Measurements from ENCODE around the gene SOX15.
A peak's percentile ranks its signal among the peaks of the same experiment; 100 is the strongest.
"Not testable (repeated sequence)": the region's sequence is repeated elsewhere in the genome, so short reads cannot be mapped to it uniquely, and the experiment has no call there.

SOX15 gene

DNA sequence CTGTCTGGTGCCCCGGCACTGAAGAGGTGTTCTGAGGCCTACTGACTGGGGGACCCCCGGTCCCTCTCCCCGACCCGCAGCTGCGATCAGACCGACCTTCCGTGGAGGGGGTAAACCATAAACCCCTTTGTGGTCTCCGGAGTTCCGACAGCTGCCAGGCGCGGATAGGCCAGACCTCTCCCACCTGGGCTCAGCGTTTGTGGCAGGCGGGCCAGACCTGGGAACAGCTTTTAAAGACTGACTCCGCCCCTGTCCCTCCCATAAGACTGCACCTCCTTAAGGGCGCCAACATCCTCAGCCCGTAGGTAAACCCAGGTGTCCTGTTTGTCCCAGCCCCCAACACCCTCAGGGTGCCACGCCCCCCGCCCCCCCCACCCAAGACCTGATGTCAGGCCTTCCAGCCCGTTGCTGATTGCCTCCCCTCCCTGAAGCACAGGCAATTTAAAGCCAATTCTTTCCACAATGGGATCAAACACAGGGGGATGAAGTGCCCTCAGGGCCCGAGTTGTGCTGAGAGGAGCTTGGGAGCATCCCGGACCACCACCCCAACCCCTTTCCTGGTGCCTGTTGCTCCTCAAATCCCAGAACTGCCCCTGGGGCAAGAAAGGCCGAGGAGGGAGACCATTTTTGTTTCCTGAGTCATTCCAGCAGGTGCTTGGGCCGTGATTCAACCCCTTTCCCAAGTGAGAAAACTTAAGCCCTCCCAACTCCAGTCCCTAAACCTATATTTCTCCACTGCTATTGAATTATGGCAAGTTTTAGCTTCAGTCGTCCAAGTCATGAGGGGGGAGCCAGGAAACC, at the start of gene SOX15:
TSS of gene SOX15 (minus strand) at position 204 of the 801 bp plus-strand sequence. CDS start 418 bp downstream, outside the sequence.
- Mint-ChIP-seq H3K36me3 (peaks cover 73% of the 10 kb centered on the region), H3K27ac (peak within 1 kb of the TSS; percentile 82), H3K4me1 (peaks cover 13% of the 10 kb centered on the region), H3K9me3 (no peaks in the 10 kb centered on the region), H3K4me3 (no peak within 1 kb of the TSS)
- ATAC-seq (no peak), DNase-seq (ENCODE audit: low spot score in 2 of 2) (peak in 1 of 2 donors; percentile 51)

DNA sequence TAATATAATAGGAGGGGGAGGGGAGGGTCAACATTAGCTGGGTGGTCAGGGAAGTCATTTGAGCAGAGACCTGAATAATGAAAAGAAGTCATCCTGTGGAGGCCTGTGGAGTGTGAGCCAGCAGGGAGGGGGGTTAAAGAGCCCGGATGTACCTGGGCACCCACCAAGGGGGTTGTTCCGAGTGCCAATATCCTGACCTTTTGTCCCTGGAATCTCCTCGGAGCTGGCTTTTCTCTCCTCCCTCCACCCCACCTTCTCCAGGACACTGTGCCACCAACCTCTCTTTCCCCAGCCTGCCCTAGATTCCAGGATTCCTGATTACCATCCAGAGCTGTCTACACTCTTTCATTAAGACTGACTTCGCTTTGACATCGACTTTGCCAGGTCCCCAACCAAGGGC, 46.3 kb upstream of the SOX15 start:
- ATAC-seq (no peak), DNase-seq (ENCODE audit: low spot score in 2 of 2) (no peak)
- no peaks in the 10 kb centered on the region for H3K9me3 Mint-ChIP-seq
- no peaks in the 10 kb centered on the region for H3K4me1 Mint-ChIP-seq
- peak overlapping the region; percentile 24 for H3K27ac Mint-ChIP-seq
- H3K36me3 Mint-ChIP-seq, result no peaks in the 10 kb centered on the region
- no peak overlapping the region for H3K4me3 Mint-ChIP-seq

DNA sequence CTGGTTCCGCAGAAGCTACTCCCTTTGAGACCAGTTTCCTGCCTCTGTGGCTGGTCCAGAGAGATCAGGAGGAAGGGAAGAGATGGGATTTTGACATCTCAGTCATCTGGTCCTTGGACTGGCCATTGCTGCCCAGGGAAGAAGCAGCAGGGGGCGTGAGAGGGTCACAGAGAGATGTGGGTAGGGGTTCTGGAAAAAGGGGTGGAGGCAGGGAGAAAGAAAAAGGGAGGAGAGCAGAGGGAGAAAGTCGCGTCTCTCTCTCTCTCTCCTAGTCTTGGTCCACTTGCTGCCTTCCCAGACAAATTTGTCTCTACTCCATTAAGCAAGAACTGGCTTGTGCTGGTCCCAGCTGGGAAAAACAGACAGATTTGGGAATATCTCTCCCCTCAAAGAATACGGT, 44.5 kb upstream of the SOX15 start:
- Mint-ChIP-seq H3K4me1 (no peaks in the 10 kb centered on the region), H3K9me3 (no peaks in the 10 kb centered on the region), H3K36me3 (no peaks in the 10 kb centered on the region), H3K27ac (no peak overlapping the region), H3K4me3 (no peak overlapping the region)
- no peak for DNase-seq (ENCODE audit: low spot score in 2 of 2)
- ATAC-seq, result no peak

DNA sequence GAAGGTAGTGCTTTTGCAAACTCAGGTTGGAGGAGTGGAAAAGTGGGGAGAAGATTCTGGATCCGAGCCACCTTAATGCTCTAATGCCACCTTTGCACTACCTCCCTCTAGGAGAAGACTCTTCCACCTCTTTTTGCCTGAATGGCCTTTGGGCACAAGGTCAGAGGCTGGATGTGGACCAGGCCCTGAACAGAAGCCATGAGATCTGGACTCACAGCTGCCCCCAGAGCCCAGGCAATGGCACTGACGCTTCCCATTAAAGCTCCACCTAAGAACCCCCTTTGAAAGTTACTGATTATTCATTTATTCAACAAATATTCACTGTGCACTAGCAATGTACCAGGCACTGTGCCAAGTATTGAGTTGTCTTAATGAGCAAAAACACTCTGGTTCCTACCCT, 43.2 kb upstream of the SOX15 start:
- peak overlapping the region; percentile 35 for H3K27ac Mint-ChIP-seq
- no peaks in the 10 kb centered on the region for H3K4me1 Mint-ChIP-seq
- ATAC-seq (no peak), DNase-seq (ENCODE audit: low spot score in 2 of 2) (no peak)
- no peaks in the 10 kb centered on the region for H3K9me3 Mint-ChIP-seq
- peaks cover 5% of the 10 kb centered on the region for H3K36me3 Mint-ChIP-seq
- H3K4me3 Mint-ChIP-seq, result no peak overlapping the region

DNA sequence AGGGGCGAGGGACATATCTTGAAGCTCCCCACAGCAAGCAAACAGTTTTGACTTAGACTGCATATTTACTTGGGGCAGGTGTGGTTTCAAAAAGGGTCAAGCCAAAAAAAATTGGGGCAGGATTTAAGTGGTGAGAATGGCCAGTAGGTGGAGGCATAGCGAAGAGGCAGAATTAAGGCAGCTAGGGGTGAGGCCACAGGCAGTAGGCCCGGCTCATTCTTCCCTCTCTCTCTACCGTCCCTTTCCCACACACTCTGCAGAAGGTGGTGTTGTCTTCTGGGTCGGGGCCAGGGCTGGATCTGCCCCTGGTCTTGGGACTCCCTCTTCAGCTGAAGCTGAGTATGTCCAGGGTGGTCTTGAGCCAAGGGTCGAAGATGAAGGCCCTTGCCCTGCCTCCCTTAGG, 42.6 kb upstream of the SOX15 start:
- DNase-seq (ENCODE audit: low spot score in 2 of 2) (no peak), ATAC-seq (peak; percentile 46)
- Mint-ChIP-seq H3K4me3 (no peak overlapping the region), H3K9me3 (no peaks in the 10 kb centered on the region), H3K27ac (peak overlapping the region; percentile 40), H3K4me1 (no peaks in the 10 kb centered on the region), H3K36me3 (peaks cover 6% of the 10 kb centered on the region)

DNA sequence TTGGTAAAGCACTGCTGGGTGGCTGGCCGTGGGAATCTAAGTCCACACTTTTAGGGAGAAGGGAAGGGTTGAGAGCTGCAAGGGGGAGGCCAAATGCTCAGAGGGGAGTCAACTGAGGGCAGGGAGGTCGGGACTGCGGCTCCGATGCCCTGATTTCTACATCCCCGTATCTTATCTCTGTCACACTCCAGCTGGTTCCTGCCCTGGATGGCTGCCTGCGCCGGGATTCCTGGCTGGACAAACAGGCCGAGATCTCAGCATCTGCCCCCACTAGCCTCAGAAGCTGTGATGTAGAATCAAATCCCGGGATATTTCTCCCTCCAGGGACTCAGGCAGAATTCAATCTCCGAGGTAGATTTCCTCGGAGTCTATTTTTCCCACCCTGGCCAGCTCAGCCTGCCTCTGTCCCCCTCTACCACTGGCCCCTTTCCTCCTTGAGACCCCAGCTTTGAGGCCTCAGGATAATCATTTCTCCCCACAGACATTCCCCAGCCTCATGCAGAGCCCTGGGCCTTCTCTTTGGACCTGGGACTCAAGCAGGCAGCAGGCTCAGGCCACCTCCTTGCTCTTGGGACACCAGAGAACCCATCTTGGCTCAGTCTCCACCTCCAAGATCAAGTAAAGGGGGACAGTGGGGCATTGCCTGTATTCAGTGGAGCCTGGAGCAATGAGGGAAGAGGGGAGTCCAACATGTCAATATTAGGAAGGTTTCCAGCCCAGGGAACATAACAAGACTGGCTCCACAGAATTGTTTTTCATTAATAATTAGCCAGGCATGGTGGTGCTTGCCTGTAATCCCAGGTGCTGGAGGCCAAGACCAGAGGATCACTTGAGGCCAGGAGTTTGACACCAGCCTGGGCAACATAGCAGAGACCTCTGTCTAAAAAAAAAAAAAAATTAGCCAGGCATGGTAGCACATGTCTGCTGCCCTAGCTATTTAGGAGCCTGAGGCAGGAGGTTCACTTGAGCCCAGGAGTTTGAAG, 41.8 kb upstream of the SOX15 start:
- no peak for DNase-seq (ENCODE audit: low spot score in 2 of 2)
- Mint-ChIP-seq H3K4me3 (no peak overlapping the region), H3K9me3 (no peaks in the 10 kb centered on the region), H3K36me3 (peaks cover 6% of the 10 kb centered on the region), H3K4me1 (peaks cover 5% of the 10 kb centered on the region), H3K27ac (peak overlapping the region; percentile 40)
- no peak for ATAC-seq

DNA sequence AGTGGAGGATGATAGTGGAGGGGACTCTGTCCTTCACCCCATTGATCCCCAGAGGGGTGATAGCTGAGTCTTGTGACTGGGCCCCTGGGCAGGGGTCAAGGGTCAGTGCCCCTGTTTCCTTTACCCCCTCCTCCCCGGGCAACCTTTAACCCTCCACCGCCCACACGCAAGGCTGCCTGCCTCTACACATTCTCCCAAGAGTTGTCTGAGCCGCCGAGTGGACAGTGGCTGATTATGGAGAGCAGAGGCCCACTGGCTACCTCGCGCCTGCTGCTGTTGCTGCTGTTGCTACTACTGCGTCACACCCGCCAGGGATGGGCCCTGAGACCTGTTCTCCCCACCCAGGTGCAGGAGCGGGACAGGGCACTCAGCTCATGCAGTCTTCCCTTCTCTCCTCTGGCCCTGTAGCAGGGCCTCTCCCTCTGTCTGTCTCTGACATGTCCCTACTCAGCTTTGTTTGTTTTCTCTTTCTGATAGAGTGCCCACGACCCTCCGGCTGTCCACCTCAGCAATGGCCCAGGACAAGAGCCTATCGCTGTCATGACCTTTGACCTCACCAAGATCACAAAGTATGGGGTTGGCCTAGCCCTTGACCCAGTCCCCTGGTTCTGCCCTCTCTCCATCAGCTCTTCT, 40.2 kb upstream of the SOX15 start, which contains the start of gene SHBG:
TSS of gene SHBG (plus strand) at position 197 of the 633 bp plus-strand sequence. CDS start at position 235, 38 bp downstream.
- Mint-ChIP-seq H3K36me3 (peaks cover 18% of the 10 kb centered on the region), H3K4me1 (peaks cover 12% of the 10 kb centered on the region), H3K27ac (peak within 1 kb of the TSS; percentile 2), H3K4me3 (no peak within 1 kb of the TSS), H3K9me3 (no peaks in the 10 kb centered on the region)
- no peak for DNase-seq (ENCODE audit: low spot score in 2 of 2)
- ATAC-seq, result no peak

DNA sequence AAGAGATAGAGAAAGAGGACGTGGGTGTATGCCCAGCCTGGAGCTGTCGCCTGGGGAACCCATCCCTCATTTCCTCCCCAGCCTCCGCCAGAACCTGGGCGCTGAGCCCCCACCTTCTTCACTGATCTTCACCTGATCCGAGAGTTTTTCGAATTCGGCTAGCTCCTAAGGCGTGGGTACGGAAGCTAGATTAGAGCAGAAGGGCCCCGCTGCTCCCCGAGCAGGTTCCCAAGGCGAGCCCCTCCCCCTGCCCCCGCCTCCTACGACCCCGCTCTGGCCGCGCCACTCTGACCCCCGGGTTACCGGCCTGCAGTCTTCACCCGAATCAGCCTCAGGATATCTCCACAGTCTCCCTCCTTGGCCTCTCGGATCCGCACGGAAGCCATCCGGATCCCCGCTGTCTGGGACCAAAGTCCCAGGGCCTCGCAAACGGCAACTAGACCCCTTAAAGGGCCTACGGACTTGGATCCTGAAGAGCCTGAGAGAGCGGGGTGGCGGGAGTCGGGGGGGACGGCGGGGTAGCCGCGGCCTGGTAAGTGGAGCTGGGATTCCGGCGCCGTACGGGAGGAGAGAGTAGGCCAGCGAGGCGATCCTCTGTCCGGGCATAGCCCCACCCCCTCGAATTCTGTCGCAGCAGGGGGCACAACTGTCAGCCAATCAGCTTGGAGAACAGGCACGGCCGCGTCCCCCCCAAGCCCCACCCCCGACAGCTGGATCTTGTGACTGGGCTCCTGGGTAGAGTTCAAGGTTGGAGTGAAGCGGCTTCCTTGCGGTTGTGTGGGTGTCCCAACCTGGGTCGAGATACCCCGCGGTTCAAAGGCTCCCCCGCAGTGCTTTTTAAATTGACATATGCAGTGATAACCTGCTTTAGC, 37.6 kb upstream of the SOX15 start, which contains the start of gene SAT2:
TSS of gene SAT2 (minus strand) at position 572 of the 872 bp plus-strand sequence. CDS start at position 386, 186 bp downstream.
- Mint-ChIP-seq H3K36me3 (peaks cover 18% of the 10 kb centered on the region), H3K9me3 (no peaks in the 10 kb centered on the region), H3K4me3 (peak within 1 kb of the TSS; percentile 85), H3K4me1 (peaks cover 12% of the 10 kb centered on the region), H3K27ac (peak within 1 kb of the TSS; percentile 78)
- ATAC-seq (peak; percentile 96), DNase-seq (ENCODE audit: low spot score in 2 of 2) (peak; percentile 65 to 90)

DNA sequence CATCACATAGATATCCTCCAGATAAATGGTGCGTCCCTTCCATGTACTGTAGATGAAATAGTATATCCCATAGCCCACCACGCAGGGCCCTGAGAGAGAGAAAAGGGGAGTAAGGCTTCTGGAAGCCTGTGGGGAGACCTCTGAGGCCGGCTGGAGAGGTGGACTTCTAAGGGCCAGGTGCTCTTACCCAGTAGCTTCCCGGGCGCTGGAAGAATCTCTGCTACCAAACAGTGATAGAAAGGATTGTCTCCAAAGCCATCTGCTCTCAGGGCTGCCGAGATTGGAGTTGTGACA, 37.0 kb upstream of the SOX15 start:
- Mint-ChIP-seq H3K4me3 (peak overlapping the region; percentile 85), H3K9me3 (no peaks in the 10 kb centered on the region), H3K36me3 (peaks cover 18% of the 10 kb centered on the region), H3K27ac (peak overlapping the region; percentile 78), H3K4me1 (peaks cover 12% of the 10 kb centered on the region)
- ATAC-seq (no peak), DNase-seq (ENCODE audit: low spot score in 2 of 2) (no peak)

DNA sequence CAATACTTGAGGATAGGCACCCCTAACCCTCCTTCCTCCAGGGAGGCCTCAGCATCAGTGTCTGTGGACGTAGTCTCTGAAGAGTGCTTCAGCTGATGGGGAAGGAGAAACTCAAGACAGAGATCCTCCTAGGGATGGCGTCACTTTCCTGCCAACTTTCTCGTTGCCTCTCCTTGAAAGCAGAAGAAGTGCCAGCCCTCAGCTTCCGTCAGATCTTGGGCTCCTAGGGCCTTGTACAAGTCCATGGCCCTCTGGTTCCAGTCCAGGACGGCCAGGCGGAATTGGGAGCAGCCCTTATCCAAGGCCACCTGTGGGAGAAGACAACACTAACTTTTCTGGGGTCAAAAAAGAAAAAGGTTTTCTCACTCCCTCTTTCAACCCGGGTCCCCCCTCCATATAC, 36.4 kb upstream of the SOX15 start:
- Mint-ChIP-seq H3K4me3 (peak overlapping the region; percentile 85), H3K27ac (no peak overlapping the region), H3K4me1 (peaks cover 12% of the 10 kb centered on the region), H3K9me3 (no peaks in the 10 kb centered on the region), H3K36me3 (peaks cover 18% of the 10 kb centered on the region)
- ATAC-seq, result no peak
- DNase-seq (ENCODE audit: low spot score in 2 of 2), result no peak

DNA sequence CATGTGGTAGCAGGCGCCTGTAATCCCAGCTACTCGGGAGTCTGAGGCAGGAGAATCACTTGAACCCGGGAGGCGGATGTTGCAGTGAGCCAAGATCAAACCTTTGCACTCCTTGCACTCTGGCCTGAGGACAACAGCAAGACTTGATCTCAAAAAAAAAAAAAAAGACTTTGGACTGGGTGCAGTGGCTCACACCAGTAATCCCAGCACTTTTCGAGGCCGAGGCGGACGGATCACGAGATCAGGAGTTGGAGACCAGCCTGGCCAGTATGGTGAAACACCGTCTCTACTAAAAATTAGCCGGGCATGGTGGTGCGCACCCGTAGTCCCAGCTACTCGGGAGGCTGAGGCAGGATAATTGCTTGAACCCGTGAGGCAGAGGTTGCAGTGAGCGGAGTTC, 35.9 kb upstream of the SOX15 start:
- Mint-ChIP-seq H3K36me3 (peaks cover 18% of the 10 kb centered on the region), H3K4me3 (peak overlapping the region; percentile 85), H3K4me1 (peaks cover 12% of the 10 kb centered on the region)
- not testable (repeated sequence) for DNase-seq (ENCODE audit: low spot score in 2 of 2); ATAC-seq; H3K9me3 Mint-ChIP-seq; H3K27ac Mint-ChIP-seq

DNA sequence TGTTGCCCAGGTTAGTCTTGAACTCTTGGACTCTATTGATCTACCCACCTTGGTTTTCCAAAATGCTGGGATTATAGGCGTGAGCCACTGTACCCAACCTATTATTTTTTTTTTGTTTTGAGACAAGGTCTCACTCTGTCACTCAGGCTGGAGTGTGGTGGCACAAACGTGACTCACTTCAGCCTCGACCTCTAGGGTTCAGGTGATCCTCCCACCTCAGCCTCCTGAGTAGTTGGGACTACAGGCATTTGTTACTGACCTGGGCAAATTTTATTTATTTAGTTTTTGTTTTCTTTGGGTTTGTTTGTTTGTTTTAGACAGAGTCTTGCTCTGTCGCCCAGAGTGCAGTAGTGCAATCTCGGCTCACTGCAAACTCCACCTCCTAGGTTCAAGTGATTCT, 33.8 kb upstream of the SOX15 start:
- DNase-seq (ENCODE audit: low spot score in 2 of 2) (no peak), ATAC-seq (no peak)
- Mint-ChIP-seq H3K4me3 (no peak overlapping the region), H3K36me3 (peaks cover 18% of the 10 kb centered on the region), H3K4me1 (peaks cover 12% of the 10 kb centered on the region), H3K27ac (no peak overlapping the region), H3K9me3 (no peaks in the 10 kb centered on the region)

DNA sequence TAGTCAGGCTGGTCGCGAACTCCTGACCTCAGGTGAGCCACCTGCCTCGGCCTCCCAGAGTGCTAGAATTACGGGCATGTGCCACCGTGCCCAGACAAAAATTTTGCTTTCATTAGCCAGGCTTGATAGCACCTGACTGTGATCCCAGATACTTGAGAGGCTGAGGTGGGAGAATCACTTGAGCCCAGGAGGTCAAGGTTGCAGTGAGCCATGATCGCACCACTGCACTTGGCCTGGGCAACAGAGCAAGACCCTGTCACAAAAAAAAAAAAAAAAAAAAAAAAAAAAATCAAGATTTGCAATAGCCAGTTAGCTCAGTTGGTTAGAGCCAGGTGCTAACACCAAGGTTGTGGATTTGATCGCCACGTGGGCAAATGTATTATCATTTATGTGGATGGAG, 30.9 kb upstream of the SOX15 start:
- DNase-seq (ENCODE audit: low spot score in 2 of 2) (no peak), ATAC-seq (no peak)
- Mint-ChIP-seq H3K4me3 (no peak overlapping the region), H3K4me1 (no peaks in the 10 kb centered on the region), H3K36me3 (peaks cover 6% of the 10 kb centered on the region), H3K27ac (no peak overlapping the region), H3K9me3 (no peaks in the 10 kb centered on the region)

DNA sequence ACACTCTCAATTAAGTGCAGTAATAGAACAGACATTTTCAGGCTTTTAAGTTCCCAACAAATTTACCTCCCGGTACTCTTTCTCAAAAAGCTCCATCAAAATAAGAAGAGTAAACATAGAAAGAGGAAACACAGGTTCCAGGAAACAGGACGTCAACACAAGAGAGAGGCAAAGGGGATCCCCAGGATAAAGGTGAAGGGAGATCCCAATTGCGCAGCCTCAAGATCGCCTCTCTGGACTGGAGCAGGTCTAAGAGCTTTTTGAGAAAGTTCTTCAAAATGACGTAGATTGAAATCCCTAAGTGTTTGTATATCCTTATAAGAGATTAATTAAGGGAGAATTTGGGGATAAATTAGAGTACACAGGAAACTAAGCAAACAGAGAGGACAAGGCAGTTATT, 28.7 kb upstream of the SOX15 start:
- DNase-seq (ENCODE audit: low spot score in 2 of 2), result no peak
- Mint-ChIP-seq H3K27ac (no peak overlapping the region), H3K9me3 (no peaks in the 10 kb centered on the region), H3K4me1 (peaks cover 5% of the 10 kb centered on the region), H3K4me3 (no peak overlapping the region), H3K36me3 (peaks cover 9% of the 10 kb centered on the region)
- no peak for ATAC-seq

All from stimulated activated effector memory CD8-positive, alpha-beta T cell treated with anti-CD3 and anti-CD28 coated beads, Interleukin-12 subunit alpha, Interleukin-12 subunit beta, amount 100 ng/mL, for 72 hours (primary cell).